ENCODE results near the gene MAPKBP1. TPM values are rescaled to one million over a fixed set of nuclear protein-coding genes. Genes with fewer than 3 reads are reported as not detected.

MAPKBP1 gene
- total RNA-seq, 1 donor from 2014 or later = 26.3 TPM

GRCh38 chr15:41851167-41851523 lies 76.9 kb downstream of the MAPKBP1 start:
- intact Hi-C loops (cut with micrococcal nuclease) = no loop called here
- no peak for DNase-seq (ENCODE audit: low spot score)

DNA sequence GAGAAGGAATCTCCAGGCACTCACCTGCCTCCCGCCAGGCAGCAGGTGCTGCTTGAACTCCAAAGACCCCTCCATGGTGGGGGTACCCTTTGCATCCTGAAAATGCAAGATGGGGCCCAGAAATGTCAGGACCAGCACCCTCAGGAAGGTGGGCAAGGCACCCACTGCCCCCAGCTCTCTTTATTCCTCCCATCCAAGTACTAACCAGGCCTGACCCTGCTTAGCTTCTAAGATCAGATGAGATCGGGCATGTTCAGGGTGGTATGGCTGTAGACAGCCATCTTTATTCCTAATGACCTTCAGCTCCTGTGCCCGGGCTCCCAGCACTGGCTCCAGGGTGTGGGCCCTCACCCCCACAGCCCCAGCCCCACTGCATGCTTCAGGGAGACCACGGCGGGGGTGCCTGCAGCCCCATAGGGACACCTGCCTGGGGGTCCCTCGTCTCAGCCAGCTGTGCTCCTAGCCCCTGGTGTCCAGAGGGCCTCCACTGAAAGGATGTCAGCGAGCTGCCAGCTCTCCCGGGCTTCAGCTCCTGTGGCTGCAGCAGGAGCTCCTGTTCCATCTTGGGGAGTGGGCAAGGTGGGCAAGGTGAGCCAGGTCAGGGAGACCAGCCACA lies 77.6 kb downstream of the MAPKBP1 start:
- DNase-seq (ENCODE audit: low spot score) = no peak
- intact Hi-C loops (cut with micrococcal nuclease) = no loop called here
- no peaks in the 10 kb centered on the region for H3K9me3 Mint-ChIP-seq
- H3K27ac Mint-ChIP-seq = no peak overlapping the region
- H3K4me3 Mint-ChIP-seq = no peak overlapping the region
- H3K27me3 Mint-ChIP-seq (ENCODE audit: insufficient read depth) = peaks cover 1% of the 10 kb centered on the region
- peaks cover 6% of the 10 kb centered on the region for H3K36me3 Mint-ChIP-seq (ENCODE audit: low read depth)
- peaks cover 7% of the 10 kb centered on the region for H3K4me1 Mint-ChIP-seq (ENCODE audit: low read depth)

More at GRCh38 chr15:41851167-41851523, 76.9 kb downstream of the MAPKBP1 start:
- no peaks in the 10 kb centered on the region for H3K9me3 Mint-ChIP-seq
- H3K27ac Mint-ChIP-seq = no peak overlapping the region
- peaks cover 6% of the 10 kb centered on the region for H3K36me3 Mint-ChIP-seq (ENCODE audit: low read depth)
- peaks cover 7% of the 10 kb centered on the region for H3K4me1 Mint-ChIP-seq (ENCODE audit: low read depth)
- H3K27me3 Mint-ChIP-seq (ENCODE audit: insufficient read depth) = peaks cover 3% of the 10 kb centered on the region
- H3K4me3 Mint-ChIP-seq = no peak overlapping the region

DNA sequence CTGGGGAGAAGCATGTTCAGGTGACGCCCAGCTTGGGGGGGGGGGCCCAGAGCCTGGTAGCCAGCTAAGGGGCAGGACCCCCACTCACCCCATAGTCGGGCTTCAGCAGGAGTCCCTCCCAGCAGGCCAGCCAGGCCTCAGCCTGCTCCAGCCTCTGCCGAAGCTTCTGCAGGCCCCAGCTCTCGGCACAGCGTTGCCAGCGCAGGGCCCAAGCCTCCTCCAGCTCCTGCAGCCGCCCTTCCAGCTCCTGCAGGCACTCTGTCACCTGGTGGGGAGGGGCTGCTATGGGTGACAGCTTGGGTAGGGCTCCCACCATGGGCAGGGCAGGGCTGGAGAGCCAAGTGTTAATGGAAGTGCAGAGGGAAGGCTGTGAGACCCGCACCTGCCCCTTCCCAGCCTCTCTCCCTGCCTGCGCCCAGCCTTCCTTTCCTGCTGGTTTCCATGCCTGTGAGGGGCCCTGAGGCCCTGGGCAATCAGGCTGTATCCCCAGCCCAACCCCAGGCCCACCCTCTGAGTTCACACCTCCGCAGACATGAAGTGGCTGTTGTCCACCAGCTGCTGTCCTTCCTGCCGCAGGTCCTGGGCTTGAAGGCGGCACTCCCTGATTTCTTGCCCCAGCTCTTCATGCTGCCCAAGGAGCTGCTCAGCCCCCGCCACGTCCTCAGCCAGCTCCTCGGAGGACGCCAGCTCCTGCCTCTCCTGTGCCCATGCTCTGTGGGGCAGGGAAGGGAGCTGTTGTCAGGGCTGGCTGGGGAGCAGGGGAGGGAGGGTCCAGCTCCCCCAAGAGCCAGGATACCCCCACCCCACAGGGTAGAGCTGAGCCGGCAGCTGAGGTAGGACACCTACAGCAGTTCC lies 78.7 kb downstream of the MAPKBP1 start:
- H3K4me1 Mint-ChIP-seq (ENCODE audit: low read depth) = peaks cover 7% of the 10 kb centered on the region
- peaks cover 4% of the 10 kb centered on the region for H3K36me3 Mint-ChIP-seq (ENCODE audit: low read depth)
- H3K27me3 Mint-ChIP-seq (ENCODE audit: insufficient read depth) = peaks cover 1% of the 10 kb centered on the region
- intact Hi-C loops (cut with micrococcal nuclease) = no loop called here
- no peak overlapping the region for H3K27ac Mint-ChIP-seq
- H3K4me3 Mint-ChIP-seq = no peak overlapping the region
- H3K9me3 Mint-ChIP-seq = no peaks in the 10 kb centered on the region
- no peak for DNase-seq (ENCODE audit: low spot score)

DNA sequence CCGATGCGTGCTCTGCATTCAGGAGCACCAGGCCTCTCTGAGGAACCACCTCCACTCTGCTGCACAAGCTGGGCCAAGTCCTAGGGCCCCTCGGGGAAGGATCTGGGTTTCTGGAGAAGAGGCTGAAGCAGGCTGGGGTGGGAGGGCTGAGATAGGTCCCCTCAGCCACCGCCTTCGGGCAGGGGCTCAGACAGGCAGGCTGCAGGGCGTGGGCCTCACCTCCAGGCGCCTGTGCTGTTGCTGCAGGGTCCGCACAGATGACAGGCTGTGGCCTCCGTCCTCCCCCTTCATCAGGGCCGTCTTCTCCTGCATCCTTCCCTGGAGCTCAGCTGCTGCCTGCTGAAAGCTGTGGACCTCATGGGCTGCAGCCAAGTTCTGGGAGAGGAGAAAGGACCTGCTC lies 79.5 kb downstream of the MAPKBP1 start:
- DNase-seq (ENCODE audit: low spot score) = no peak
- no peaks in the 10 kb centered on the region for H3K4me1 Mint-ChIP-seq (ENCODE audit: low read depth)
- intact Hi-C loops (cut with micrococcal nuclease) = no loop called here
- H3K9me3 Mint-ChIP-seq = no peaks in the 10 kb centered on the region
- H3K36me3 Mint-ChIP-seq (ENCODE audit: low read depth) = no peaks in the 10 kb centered on the region
- H3K4me3 Mint-ChIP-seq = no peak overlapping the region
- no peak overlapping the region for H3K27ac Mint-ChIP-seq
- peaks cover 1% of the 10 kb centered on the region for H3K27me3 Mint-ChIP-seq (ENCODE audit: insufficient read depth)

DNA sequence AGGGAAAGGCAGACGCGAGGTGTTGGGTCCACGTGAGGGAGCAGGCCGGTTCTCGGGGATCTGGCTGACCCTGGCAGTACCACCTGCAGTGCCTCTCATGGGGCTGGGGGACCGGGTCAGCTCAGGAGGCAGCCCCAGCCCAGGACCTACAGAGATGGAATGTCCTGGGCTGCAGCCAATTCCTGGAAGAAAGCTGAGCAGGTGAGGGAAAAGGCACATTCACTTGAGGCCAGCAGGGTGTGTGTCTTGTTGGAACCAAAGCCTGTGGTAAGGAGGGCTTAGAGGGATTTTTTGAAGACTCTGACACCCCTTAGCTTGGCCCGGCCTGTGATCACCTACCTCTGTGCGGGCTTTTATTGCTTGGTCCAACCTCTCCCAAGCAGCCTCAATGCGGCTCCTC lies 80.2 kb downstream of the MAPKBP1 start:
- Mint-ChIP-seq H3K9me3 (no peaks in the 10 kb centered on the region), H3K36me3 (ENCODE audit: low read depth) (no peaks in the 10 kb centered on the region), H3K4me3 (no peak overlapping the region), H3K27ac (no peak overlapping the region), H3K4me1 (ENCODE audit: low read depth) (no peaks in the 10 kb centered on the region), H3K27me3 (ENCODE audit: insufficient read depth) (no peaks in the 10 kb centered on the region)
- DNase-seq (ENCODE audit: low spot score) = no peak
- intact Hi-C loops (cut with micrococcal nuclease) = no loop called here

DNA sequence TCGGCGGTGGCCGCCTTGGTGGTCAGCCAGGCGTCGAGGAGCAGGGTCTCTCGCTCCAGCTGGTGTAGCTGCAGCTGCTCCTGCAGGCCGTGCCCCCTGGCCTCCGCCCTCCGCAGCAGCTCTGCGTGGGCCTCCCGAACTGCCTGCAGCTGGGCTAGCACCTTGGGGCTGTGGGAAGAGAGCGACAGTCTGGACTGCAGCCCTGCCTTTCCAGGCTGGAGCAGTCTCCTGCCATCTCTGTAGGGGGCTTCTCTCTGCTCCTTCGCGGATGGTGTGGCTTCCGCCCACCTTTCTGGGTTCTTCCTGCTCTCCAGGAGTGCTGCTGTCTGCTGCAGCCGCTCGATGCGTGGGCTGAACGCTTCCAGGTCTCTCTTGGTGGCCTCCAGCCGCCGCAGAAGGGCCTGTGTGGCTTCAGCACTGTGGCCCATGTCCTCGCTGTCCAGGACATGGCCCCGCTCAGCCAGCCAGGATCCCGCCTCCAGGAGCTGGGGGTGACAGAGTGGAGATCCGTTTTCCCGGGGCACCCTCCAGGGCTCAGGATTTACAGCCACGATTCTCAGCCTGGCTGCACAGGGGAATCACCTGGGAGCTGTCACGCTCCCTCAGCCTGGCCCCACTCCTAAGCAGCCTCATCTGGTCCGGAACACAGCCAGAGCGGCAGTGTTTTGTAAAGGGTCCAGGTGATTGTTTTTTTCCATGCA lies 81.1 kb downstream of the MAPKBP1 start:
- H3K4me1 Mint-ChIP-seq (ENCODE audit: low read depth) = peaks cover 5% of the 10 kb centered on the region
- no peak overlapping the region for H3K27ac Mint-ChIP-seq
- no peak overlapping the region for H3K4me3 Mint-ChIP-seq
- H3K36me3 Mint-ChIP-seq (ENCODE audit: low read depth) = no peaks in the 10 kb centered on the region
- intact Hi-C loops (cut with micrococcal nuclease) = no loop called here
- H3K27me3 Mint-ChIP-seq (ENCODE audit: insufficient read depth) = no peaks in the 10 kb centered on the region
- no peaks in the 10 kb centered on the region for H3K9me3 Mint-ChIP-seq
- DNase-seq (ENCODE audit: low spot score) = no peak

GRCh38 chr15:41856262-41856661 lies 82.0 kb downstream of the MAPKBP1 start:
- intact Hi-C loops (cut with micrococcal nuclease) = no loop called here
- no peak for DNase-seq (ENCODE audit: low spot score)
- Mint-ChIP-seq H3K36me3 (ENCODE audit: low read depth) (no peaks in the 10 kb centered on the region), H3K9me3 (no peaks in the 10 kb centered on the region), H3K27me3 (ENCODE audit: insufficient read depth) (no peaks in the 10 kb centered on the region), H3K4me1 (ENCODE audit: low read depth) (peaks cover 5% of the 10 kb centered on the region), H3K4me3 (no peak overlapping the region), H3K27ac (no peak overlapping the region)

- Mint-ChIP-seq H3K4me3 (no peak overlapping the region), H3K27me3 (ENCODE audit: insufficient read depth) (no peaks in the 10 kb centered on the region), H3K27ac (no peak overlapping the region), H3K36me3 (ENCODE audit: low read depth) (no peaks in the 10 kb centered on the region), H3K4me1 (ENCODE audit: low read depth) (peaks cover 5% of the 10 kb centered on the region), H3K9me3 (no peaks in the 10 kb centered on the region)
- intact Hi-C loops (cut with micrococcal nuclease) = no loop called here
- no peak for DNase-seq (ENCODE audit: low spot score)
These were observed 82.4 kb downstream of the MAPKBP1 start for GRCh38 chr15:41856716-41857115.

DNA sequence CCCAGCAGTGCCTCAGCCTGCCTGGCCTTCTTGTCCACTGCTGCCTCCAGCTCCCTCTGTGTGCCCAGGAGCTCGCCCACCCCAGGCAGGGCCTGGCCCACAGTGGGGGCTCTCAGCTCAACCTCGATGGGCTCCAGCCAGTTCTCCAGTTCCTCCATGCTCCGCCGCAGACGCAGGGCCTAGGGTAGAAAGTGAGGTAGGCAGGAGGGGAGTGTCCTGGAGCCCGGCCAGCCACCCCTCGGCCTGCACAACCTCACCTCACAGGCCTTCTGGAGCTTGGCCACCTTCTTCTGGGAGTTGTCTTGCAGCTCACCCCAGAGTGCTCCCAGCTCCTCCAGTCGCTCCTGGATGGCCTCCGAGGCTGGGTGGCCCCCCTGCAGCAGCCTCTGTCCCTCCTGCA lies 83.0 kb downstream of the MAPKBP1 start:
- H3K27me3 Mint-ChIP-seq (ENCODE audit: insufficient read depth) = no peaks in the 10 kb centered on the region
- DNase-seq (ENCODE audit: low spot score) = no peak
- H3K4me3 Mint-ChIP-seq = no peak overlapping the region
- H3K4me1 Mint-ChIP-seq (ENCODE audit: low read depth) = peaks cover 5% of the 10 kb centered on the region
- H3K27ac Mint-ChIP-seq = no peak overlapping the region
- no peaks in the 10 kb centered on the region for H3K36me3 Mint-ChIP-seq (ENCODE audit: low read depth)
- intact Hi-C loops (cut with micrococcal nuclease) = no loop called here
- no peaks in the 10 kb centered on the region for H3K9me3 Mint-ChIP-seq

GRCh38 chr15:41858756-41859155 lies 84.5 kb downstream of the MAPKBP1 start:
- intact Hi-C loops (cut with micrococcal nuclease) = no loop called here
- Mint-ChIP-seq H3K27ac (no peak overlapping the region), H3K4me1 (ENCODE audit: low read depth) (peaks cover 5% of the 10 kb centered on the region), H3K9me3 (no peaks in the 10 kb centered on the region), H3K27me3 (ENCODE audit: insufficient read depth) (no peaks in the 10 kb centered on the region), H3K36me3 (ENCODE audit: low read depth) (no peaks in the 10 kb centered on the region), H3K4me3 (no peak overlapping the region)
- no peak for DNase-seq (ENCODE audit: low spot score)

DNA sequence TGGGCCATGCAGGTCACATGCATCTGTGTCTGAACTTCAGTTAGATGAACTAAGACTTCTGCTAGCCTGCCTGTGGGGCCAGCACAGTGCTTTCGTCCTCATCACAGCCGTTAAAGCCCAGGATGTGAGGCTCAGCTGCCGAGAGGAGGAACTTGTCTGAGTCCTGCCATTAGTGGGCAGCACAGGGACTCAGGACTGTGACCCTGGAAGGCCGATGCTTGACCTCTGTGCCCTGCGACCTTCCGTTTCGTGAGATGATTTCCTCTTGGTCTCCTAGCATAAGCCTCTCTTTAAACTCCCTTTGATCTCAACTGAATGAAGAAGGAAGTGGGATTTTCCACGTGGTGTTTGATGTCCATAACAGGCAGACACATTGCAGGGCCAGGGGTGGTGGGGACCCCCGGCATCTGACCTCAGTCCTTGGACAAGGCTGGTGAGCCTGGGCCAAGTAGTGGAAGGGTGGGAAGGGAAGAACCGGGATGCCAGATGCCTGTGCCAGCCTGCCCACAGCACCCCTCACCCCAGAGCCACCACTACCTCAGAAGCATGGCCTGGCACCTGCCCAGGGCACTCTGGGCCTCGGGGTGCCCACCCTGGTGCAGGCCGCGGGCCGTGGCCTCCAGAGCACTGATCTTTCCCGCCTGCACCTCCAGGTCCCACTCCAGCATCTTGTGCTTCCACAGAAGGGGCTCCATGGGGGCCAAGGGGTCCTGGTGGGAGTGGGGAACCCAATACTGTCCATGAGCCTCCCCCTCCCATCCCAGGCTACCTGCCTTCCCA lies 86.0 kb downstream of the MAPKBP1 start:
- intact Hi-C loops (cut with micrococcal nuclease) = no loop called here
- Mint-ChIP-seq H3K36me3 (ENCODE audit: low read depth) (no peaks in the 10 kb centered on the region), H3K4me3 (no peak overlapping the region), H3K27me3 (ENCODE audit: insufficient read depth) (no peaks in the 10 kb centered on the region), H3K27ac (no peak overlapping the region), H3K4me1 (ENCODE audit: low read depth) (peaks cover 5% of the 10 kb centered on the region), H3K9me3 (no peaks in the 10 kb centered on the region)
- no peak for DNase-seq (ENCODE audit: low spot score)

- H3K4me1 Mint-ChIP-seq (ENCODE audit: low read depth) = peaks cover 5% of the 10 kb centered on the region
- intact Hi-C loops (cut with micrococcal nuclease) = no loop called here
- H3K36me3 Mint-ChIP-seq (ENCODE audit: low read depth) = no peaks in the 10 kb centered on the region
- no peaks in the 10 kb centered on the region for H3K9me3 Mint-ChIP-seq
- no peak overlapping the region for H3K4me3 Mint-ChIP-seq
- H3K27ac Mint-ChIP-seq = no peak overlapping the region
- DNase-seq (ENCODE audit: low spot score) = no peak
- H3K27me3 Mint-ChIP-seq (ENCODE audit: insufficient read depth) = no peaks in the 10 kb centered on the region
These were observed 87.6 kb downstream of the MAPKBP1 start for GRCh38 chr15:41861736-41862356.
